GM23338 (cell line): ENCODE results near the gene TUG1.

Experiments used
- EZH2phosphoT487 ChIP-seq: fragments of 200-600 bp; sonication (generic); IDR thresholded peaks from one replicate; pipeline ENCODE4 v1.8.1; 2018; ENCODE audit warnings: antibody characterized with exemption; ENCODE audit not compliant: unreplicated experiment
- TF ChIP-seq, protein P1 (sequence below), 2 experiments: fragments of 200-600 bp in 1 of 2; sonication (generic) in 1 of 2; conservative IDR thresholded peaks; 2 replicates each; pipeline versions ENCODE4 v1.5.1 to v1.6.1; 2016 to 2017; ENCODE audit warnings: antibody characterized with exemption in 2 of 2, low read depth in 2 of 2, mild to moderate bottlenecking in 2 of 2, moderate library complexity in 1 of 2

DNA sequence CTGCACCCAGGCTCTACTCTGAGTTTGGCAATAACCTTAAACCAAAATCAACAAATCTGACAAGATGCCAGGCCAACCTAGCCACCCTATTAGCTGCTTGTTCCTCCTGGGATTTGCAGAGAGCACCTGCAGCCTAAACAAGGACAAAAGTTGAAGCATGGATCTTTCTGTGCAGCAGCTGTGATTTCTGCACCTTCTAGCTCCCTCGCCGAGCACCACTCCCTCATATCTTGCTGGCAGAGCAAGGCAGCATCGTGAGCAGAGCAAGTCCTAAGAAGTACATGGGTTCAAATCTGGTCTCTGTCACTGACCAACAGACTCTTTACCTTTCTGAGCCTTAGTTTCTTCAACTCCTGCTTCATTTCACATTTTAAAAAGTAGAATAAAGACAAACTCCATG is 38.8 kb upstream of the TUG1 start:
- TF ChIP-seq, protein P1, sequence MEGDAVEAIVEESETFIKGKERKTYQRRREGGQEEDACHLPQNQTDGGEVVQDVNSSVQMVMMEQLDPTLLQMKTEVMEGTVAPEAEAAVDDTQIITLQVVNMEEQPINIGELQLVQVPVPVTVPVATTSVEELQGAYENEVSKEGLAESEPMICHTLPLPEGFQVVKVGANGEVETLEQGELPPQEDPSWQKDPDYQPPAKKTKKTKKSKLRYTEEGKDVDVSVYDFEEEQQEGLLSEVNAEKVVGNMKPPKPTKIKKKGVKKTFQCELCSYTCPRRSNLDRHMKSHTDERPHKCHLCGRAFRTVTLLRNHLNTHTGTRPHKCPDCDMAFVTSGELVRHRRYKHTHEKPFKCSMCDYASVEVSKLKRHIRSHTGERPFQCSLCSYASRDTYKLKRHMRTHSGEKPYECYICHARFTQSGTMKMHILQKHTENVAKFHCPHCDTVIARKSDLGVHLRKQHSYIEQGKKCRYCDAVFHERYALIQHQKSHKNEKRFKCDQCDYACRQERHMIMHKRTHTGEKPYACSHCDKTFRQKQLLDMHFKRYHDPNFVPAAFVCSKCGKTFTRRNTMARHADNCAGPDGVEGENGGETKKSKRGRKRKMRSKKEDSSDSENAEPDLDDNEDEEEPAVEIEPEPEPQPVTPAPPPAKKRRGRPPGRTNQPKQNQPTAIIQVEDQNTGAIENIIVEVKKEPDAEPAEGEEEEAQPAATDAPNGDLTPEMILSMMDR (conservative IDR thresholded peaks at IDR 0.05; ENCODE audit: low read depth in 2 of 2), result no peak
- no peak for TF ChIP-seq EZH2phosphoT487
